Activated CD4-positive, alpha-beta T cell treated with anti-CD3 and anti-CD28 coated beads, Interleukin-2, amount 10 ng/mL, durations not matched to agents 24 days and 14 days (primary cell): ENCODE results near the gene HBG1. TPM values are rescaled to one million over a fixed set of nuclear protein-coding genes. Genes with fewer than 3 reads are reported as not detected.

Experiments used
- DNase-seq: peaks from one replicate; pipeline ENCODE4 v3.0.0; 2022
- H3K27ac Mint-ChIP-seq: one replicate; pipeline ENCODE4 v1.8.0; 2022; ENCODE audit warnings: mild to moderate bottlenecking, mixed read lengths
- H3K27me3 Mint-ChIP-seq: one replicate; pipeline ENCODE4 v1.8.0; 2022; ENCODE audit warnings: mixed read lengths
- H3K36me3 Mint-ChIP-seq: one replicate; pipeline ENCODE4 v1.8.0; 2022; ENCODE audit warnings: low read depth, mild to moderate bottlenecking, mixed read lengths
- H3K4me1 Mint-ChIP-seq: one replicate; pipeline ENCODE4 v1.8.0; 2021; ENCODE audit warnings: mixed read lengths
- H3K4me3 Mint-ChIP-seq: one replicate; pipeline ENCODE4 v1.8.0; 2022; ENCODE audit warnings: mild to moderate bottlenecking, moderate library complexity, mixed read lengths
- H3K9me3 Mint-ChIP-seq: one replicate; pipeline ENCODE4 v1.8.0; 2021; ENCODE audit warnings: mixed read lengths
- intact Hi-C: fragments of 100-400 bp; cut with micrococcal nuclease; formaldehyde crosslinking; loops from one replicate; pipeline ENCODE4 v1.15.1; 2023
- total RNA-seq: library from RNA; stranded (reverse); gene quantifications from 2 replicates; pipeline ENCODE4 v1.2.3, GENCODE V29; 2022

Gene HBG1
- total RNA-seq, 1 donor from 2014 or later, result not detected

DNA sequence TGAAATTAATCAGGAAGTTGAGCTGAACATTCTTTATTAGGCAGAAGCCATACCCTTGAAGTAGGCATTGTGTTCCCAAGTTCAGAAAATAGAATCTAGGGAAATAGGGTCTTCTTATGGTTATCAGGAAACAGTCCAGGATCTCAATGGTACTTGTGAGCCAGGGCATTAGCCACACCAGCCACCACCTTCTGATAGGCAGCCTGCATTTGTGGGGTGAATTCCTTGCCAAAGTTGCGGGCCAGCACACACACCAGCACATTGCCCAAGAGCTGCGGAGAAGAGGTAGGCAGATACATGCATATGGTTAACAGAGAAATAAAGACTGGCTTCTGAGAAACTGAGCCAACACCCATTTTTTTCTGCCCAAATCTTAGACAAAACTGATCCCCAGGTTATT lies 16.8 kb downstream of the HBG1 start:
- Mint-ChIP-seq H3K27ac (no peak overlapping the region), H3K36me3 (no peaks in the 10 kb centered on the region), H3K4me1 (peaks cover 6% of the 10 kb centered on the region), H3K9me3 (no peaks in the 10 kb centered on the region), H3K27me3 (peaks cover 7% of the 10 kb centered on the region), H3K4me3 (no peak overlapping the region)
- intact Hi-C loops, result no loop called here
- no peak for DNase-seq

DNA sequence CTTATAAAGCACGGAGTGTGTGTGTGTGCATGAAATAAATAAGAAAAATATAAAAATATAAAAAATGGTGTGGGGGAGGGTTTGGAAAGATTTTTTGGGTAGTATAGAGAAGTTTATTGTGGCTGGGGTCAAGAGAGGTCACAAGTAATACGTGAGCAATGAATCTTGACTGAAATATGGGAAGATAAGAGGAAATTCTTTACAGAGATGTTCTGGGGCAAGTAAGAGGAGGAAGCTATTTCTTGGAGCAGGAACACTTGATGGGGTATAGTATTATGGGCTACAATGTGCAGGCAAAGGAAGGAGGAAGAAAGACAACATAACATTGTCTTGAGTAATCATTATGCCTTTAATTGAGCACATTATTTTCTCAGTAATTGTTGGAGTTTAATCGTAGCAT lies 17.5 kb downstream of the HBG1 start:
- Mint-ChIP-seq H3K27me3 (peaks cover 5% of the 10 kb centered on the region), H3K36me3 (no peaks in the 10 kb centered on the region), H3K9me3 (no peaks in the 10 kb centered on the region), H3K27ac (no peak overlapping the region), H3K4me1 (peaks cover 6% of the 10 kb centered on the region), H3K4me3 (no peak overlapping the region)
- intact Hi-C loops, result no loop called here
- no peak for DNase-seq

DNA sequence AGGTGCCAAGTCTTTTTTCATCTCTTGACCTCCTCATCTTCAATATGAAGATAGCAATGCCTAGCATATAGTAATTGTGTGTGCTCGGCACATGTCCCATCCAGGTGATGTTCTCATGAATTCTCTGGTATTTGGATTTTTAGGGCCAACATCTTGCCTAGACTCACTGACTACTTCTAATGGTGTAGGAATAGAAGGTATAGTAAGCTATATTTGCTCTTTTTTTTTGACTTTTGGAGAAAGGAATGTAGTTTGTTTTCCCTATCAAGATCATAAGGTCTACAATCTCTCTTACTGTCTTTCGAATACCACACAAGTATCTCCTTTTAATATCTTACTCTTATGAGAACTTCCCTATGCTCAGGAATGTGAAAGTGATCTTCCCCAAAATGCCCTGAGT lies 18.5 kb downstream of the HBG1 start:
- no peak for DNase-seq
- no peaks in the 10 kb centered on the region for H3K9me3 Mint-ChIP-seq
- H3K4me1 Mint-ChIP-seq, result peaks cover 6% of the 10 kb centered on the region
- intact Hi-C loops, result no loop called here
- no peak overlapping the region for H3K27ac Mint-ChIP-seq
- H3K4me3 Mint-ChIP-seq, result no peak overlapping the region
- peaks cover 5% of the 10 kb centered on the region for H3K27me3 Mint-ChIP-seq
- H3K36me3 Mint-ChIP-seq, result no peaks in the 10 kb centered on the region

DNA sequence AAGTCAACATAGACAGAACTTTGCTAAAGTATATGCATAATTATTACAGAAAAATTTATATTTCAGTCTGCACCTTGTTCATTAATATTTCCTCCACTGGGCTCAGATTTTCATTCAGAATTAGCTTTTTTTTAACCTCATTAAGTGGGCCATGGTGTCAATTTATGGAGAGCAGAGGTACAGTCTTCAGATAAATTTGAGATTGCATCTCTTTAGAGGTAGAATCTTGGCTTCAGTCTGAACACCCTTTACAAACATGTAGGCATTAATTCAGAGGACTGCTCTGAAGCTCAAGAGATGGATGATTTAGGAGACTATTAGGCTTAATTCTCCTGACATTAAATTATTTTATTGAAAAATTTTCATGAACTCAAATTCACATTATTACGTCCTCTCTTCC lies 19.4 kb downstream of the HBG1 start:
- intact Hi-C loops, result no loop called here
- no peak for DNase-seq
- Mint-ChIP-seq H3K27me3 (peaks cover 2% of the 10 kb centered on the region), H3K4me3 (no peak overlapping the region), H3K9me3 (no peaks in the 10 kb centered on the region), H3K4me1 (peaks cover 6% of the 10 kb centered on the region), H3K36me3 (no peaks in the 10 kb centered on the region), H3K27ac (no peak overlapping the region)

DNA sequence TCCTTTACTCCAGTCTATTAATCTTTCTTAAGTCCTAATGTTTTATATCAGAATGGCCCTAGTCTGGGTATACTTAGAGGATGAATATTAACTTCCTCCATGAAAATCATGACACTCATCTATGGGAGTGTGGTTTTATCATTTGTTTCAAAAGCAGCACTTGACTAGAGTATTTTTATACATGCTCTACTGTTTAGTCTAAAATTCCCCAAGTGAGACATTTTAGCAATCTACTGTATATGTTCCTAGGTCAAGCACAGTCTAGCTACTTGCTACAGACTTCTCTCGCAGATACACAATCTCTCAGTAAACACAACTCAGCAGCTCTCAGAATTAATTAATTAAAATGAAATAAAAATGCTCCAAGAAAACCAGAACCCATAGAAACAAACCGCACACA lies 19.9 kb downstream of the HBG1 start:
- H3K36me3 Mint-ChIP-seq, result no peaks in the 10 kb centered on the region
- no peak overlapping the region for H3K27ac Mint-ChIP-seq
- intact Hi-C loops, result no loop called here
- H3K27me3 Mint-ChIP-seq, result no peaks in the 10 kb centered on the region
- peaks cover 6% of the 10 kb centered on the region for H3K4me1 Mint-ChIP-seq
- no peak overlapping the region for H3K4me3 Mint-ChIP-seq
- no peak for DNase-seq
- H3K9me3 Mint-ChIP-seq, result no peaks in the 10 kb centered on the region

DNA sequence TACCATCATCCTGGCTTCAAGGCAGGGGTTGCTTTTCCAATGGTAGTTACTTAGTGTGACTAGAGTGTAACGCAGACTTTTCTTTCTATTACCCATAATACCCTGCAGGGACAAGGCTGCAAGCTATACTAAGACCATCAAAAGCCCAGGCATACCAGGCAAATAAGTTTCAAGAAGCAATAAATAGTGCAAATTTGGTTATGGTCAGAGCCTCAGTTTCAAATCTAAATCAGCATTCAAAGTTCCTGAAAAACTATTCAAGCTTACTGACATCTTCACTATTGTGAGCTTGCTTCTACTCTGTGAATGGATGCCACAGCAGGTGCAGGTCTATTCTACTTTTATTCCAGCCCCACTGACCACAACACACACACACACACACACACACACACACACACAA lies 20.3 kb downstream of the HBG1 start:
- no peaks in the 10 kb centered on the region for H3K36me3 Mint-ChIP-seq
- intact Hi-C loops, result no loop called here
- H3K9me3 Mint-ChIP-seq, result no peaks in the 10 kb centered on the region
- H3K27me3 Mint-ChIP-seq, result no peaks in the 10 kb centered on the region
- peaks cover 3% of the 10 kb centered on the region for H3K4me1 Mint-ChIP-seq
- no peak overlapping the region for H3K4me3 Mint-ChIP-seq
- no peak overlapping the region for H3K27ac Mint-ChIP-seq
- no peak for DNase-seq

DNA sequence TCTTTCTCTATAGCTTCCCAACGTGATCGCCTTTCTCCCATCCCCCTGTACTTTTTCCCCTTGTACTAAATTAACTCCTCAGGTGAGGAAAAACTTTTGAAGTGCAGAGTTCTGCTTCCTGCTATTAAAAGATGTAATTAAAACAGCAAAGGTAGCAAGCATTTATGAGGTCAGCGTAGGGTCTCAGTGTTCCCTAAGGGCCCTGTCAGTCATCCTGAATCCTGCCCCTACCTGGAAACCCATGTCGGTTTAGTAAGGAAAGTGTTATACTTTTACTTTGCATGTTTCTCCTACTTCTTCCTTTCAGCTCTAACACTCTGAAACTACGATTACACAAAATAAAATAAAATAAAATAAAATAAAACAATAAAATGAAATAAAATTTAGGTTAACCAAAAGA lies 21.5 kb downstream of the HBG1 start:
- no peaks in the 10 kb centered on the region for H3K36me3 Mint-ChIP-seq

DNA sequence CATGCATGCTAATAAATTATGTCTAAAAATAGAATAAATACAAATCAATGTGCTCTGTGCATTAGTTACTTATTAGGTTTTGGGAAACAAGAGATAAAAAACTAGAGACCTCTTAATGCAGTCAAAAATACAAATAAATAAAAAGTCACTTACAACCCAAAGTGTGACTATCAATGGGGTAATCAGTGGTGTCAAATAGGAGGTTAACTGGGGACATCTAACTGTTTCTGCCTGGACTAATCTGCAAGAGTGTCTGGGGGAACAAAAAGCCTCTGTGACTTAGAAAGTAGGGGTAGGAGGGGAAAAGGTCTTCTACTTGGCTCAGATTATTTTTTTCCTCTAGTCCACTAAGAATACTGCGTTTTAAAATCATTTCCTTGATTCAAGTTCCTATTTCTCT lies 22.0 kb downstream of the HBG1 start:
- no peak for DNase-seq
- no peaks in the 10 kb centered on the region for H3K4me1 Mint-ChIP-seq
- no peaks in the 10 kb centered on the region for H3K27me3 Mint-ChIP-seq
- no peak overlapping the region for H3K27ac Mint-ChIP-seq
- intact Hi-C loops, result no loop called here
- H3K9me3 Mint-ChIP-seq, result no peaks in the 10 kb centered on the region
- H3K4me3 Mint-ChIP-seq, result no peak overlapping the region
- no peaks in the 10 kb centered on the region for H3K36me3 Mint-ChIP-seq

More for the DNA sequence above, 21.5 kb downstream of the HBG1 start:
- Mint-ChIP-seq H3K27ac (no peak overlapping the region), H3K9me3 (no peaks in the 10 kb centered on the region), H3K4me1 (no peaks in the 10 kb centered on the region), H3K4me3 (no peak overlapping the region), H3K27me3 (no peaks in the 10 kb centered on the region)
- DNase-seq, result no peak
- intact Hi-C loops, result no loop called here

DNA sequence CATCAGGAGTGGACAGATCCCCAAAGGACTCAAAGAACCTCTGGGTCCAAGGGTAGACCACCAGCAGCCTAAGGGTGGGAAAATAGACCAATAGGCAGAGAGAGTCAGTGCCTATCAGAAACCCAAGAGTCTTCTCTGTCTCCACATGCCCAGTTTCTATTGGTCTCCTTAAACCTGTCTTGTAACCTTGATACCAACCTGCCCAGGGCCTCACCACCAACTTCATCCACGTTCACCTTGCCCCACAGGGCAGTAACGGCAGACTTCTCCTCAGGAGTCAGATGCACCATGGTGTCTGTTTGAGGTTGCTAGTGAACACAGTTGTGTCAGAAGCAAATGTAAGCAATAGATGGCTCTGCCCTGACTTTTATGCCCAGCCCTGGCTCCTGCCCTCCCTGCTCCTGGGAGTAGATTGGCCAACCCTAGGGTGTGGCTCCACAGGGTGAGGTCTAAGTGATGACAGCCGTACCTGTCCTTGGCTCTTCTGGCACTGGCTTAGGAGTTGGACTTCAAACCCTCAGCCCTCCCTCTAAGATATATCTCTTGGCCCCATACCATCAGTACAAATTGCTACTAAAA lies 22.8 kb downstream of the HBG1 start, which contains the start of gene HBB:
Gene HBB, minus strand, starts transcription at position 340 of the 579 bp plus-strand sequence. Its CDS starts 50 bp downstream, at position 290.
- Mint-ChIP-seq H3K4me1 (no peaks in the 10 kb centered on the region), H3K4me3 (no peak within 1 kb of the TSS), H3K27me3 (no peaks in the 10 kb centered on the region), H3K27ac (no peak within 1 kb of the TSS), H3K36me3 (no peaks in the 10 kb centered on the region), H3K9me3 (no peaks in the 10 kb centered on the region)
- DNase-seq, result no peak
- intact Hi-C loops, result no loop called here

DNA sequence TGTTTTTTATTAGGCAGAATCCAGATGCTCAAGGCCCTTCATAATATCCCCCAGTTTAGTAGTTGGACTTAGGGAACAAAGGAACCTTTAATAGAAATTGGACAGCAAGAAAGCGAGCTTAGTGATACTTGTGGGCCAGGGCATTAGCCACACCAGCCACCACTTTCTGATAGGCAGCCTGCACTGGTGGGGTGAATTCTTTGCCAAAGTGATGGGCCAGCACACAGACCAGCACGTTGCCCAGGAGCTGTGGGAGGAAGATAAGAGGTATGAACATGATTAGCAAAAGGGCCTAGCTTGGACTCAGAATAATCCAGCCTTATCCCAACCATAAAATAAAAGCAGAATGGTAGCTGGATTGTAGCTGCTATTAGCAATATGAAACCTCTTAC lies 24.2 kb downstream of the HBG1 start:
- H3K27me3 Mint-ChIP-seq, result no peaks in the 10 kb centered on the region
- no peaks in the 10 kb centered on the region for H3K9me3 Mint-ChIP-seq
- no peaks in the 10 kb centered on the region for H3K36me3 Mint-ChIP-seq
- no peak overlapping the region for H3K27ac Mint-ChIP-seq
- no peaks in the 10 kb centered on the region for H3K4me1 Mint-ChIP-seq
- intact Hi-C loops, result no loop called here
- no peak for DNase-seq
- H3K4me3 Mint-ChIP-seq, result no peak overlapping the region

DNA sequence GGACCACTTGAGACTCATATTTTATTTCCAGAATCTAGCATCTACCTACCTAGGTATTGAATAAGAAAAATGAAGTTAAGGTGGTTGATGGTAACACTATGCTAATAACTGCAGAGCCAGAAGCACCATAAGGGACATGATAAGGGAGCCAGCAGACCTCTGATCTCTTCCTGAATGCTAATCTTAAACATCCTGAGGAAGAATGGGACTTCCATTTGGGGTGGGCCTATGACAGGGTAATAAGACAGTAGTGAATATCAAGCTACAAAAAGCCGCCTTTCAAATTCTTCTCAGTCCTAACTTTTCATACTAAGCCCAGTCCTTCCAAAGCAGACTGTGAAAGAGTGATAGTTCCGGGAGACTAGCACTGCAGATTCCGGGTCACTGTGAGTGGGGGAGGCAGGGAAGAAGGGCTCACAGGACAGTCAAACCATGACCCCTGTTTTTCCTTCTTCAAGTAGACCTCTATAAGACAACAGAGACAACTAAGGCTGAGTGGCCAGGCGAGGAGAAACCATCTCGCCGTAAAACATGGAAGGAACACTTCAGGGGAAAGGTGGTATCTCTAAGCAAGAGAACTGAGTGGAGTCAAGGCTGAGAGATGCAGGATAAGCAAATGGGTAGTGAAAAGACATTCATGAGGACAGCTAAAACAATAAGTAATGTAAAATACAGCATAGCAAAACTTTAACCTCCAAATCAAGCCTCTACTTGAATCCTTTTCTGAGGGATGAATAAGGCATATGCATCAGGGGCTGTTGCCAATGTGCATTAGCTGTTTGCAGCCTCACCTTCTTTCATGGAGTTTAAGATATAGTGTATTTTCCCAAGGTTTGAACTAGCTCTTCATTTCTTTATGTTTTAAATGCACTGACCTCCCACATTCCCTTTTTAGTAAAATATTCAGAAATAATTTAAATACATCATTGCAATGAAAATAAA lies 24.8 kb downstream of the HBG1 start:
- H3K4me1 Mint-ChIP-seq, result no peaks in the 10 kb centered on the region
- H3K4me3 Mint-ChIP-seq, result no peak overlapping the region
- DNase-seq, result no peak
- H3K27ac Mint-ChIP-seq, result no peak overlapping the region
- intact Hi-C loops, result no loop called here
- no peaks in the 10 kb centered on the region for H3K9me3 Mint-ChIP-seq
- no peaks in the 10 kb centered on the region for H3K27me3 Mint-ChIP-seq
- no peaks in the 10 kb centered on the region for H3K36me3 Mint-ChIP-seq

DNA sequence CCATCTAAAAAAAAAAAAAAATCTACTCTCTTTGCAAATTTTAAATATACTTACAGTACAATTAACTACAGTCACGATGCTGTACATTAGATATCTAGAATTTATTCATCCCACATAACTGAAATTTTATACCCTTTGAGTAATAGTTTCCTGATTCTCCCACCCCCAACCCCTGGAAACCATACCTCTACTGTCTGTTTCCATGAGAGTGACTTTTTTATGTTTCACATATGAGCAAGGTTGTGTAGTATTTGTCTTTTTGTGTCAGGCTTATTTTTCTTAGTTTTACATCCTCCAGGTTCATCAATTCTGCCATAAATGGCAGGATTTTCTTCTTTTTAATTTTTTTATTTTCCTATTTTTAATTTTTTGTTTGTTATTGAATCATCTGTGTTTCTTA lies 26.0 kb downstream of the HBG1 start:
- no peak overlapping the region for H3K4me3 Mint-ChIP-seq
- no peak for DNase-seq
- H3K27me3 Mint-ChIP-seq, result no peaks in the 10 kb centered on the region
- no peaks in the 10 kb centered on the region for H3K4me1 Mint-ChIP-seq
- H3K9me3 Mint-ChIP-seq, result no peaks in the 10 kb centered on the region
- no peaks in the 10 kb centered on the region for H3K36me3 Mint-ChIP-seq
- H3K27ac Mint-ChIP-seq, result no peak overlapping the region
- intact Hi-C loops, result no loop called here

DNA sequence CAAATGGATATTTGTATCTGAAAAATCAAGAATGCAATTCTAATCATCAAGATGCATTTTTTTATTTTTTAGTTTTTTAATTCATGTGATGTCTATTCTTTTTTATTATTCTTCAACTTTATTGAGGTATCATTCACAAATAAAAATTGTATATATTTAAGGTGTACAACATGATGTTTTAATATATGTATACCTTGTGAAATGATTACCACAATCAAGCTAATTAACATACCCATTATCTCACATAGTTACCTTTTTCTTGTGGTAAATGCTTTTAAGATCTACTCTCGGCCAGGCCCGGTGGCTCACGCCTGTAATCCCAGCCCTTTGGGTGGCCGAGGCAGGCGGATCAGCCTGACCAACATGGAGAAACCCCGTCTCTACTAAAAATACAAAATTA lies 26.5 kb downstream of the HBG1 start:
- H3K27ac Mint-ChIP-seq, result no peak overlapping the region
- no peaks in the 10 kb centered on the region for H3K4me1 Mint-ChIP-seq
- H3K4me3 Mint-ChIP-seq, result no peak overlapping the region
- H3K36me3 Mint-ChIP-seq, result no peaks in the 10 kb centered on the region
- intact Hi-C loops, result no loop called here
- H3K9me3 Mint-ChIP-seq, result no peaks in the 10 kb centered on the region
- no peaks in the 10 kb centered on the region for H3K27me3 Mint-ChIP-seq
- no peak for DNase-seq

DNA sequence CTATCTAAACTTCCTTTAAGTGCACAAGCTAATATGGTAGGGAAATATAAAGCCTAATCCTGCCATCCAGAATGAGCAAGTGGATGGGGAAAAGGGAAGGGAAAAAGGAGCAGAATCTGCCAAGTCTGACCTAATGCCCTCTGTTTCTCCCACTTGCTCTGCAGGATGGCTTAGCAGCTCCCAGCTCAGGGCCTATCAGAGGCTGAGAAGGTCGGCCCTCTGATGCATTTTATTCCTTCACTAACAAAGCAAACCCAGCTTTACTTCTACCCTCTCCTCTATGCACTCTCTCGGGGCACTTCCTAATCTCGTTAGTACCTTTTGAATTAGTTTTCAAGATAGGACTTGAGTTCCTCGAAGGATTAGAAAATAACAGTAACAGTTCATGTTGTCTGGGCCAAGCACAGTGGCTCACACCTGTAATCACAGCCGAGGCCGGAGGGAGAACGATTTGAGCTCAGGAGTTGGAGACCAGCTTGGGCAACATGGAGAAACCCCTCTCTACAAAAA lies 39.2 kb downstream of the HBG1 start:
- no peaks in the 10 kb centered on the region for H3K9me3 Mint-ChIP-seq
- H3K36me3 Mint-ChIP-seq, result no peaks in the 10 kb centered on the region
- H3K4me1 Mint-ChIP-seq, result no peaks in the 10 kb centered on the region
- no peaks in the 10 kb centered on the region for H3K27me3 Mint-ChIP-seq
- no peak for DNase-seq
- H3K4me3 Mint-ChIP-seq, result no peak overlapping the region
- no peak overlapping the region for H3K27ac Mint-ChIP-seq
- intact Hi-C loops, result no loop called here
